Smooth muscle cell (in vitro differentiated cells): ENCODE data around the gene EPOP. TPM values are rescaled to one million over a fixed set of nuclear protein-coding genes. Genes with fewer than 3 reads are reported as not detected.

Experiments
- DNase-seq: peaks from one replicate; lab custom pipeline; 2025; ENCODE audit not compliant: unreplicated experiment; lab: John Stamatoyannopoulos, UW
- H2AFZ ChIP-seq: fragments of 200-600 bp; sonication (generic); 2 replicates; pipeline ENCODE4 v1.6.0; 2016; ENCODE audit warnings: antibody characterized with exemption, low read depth, mild to moderate bottlenecking
- H3F3A ChIP-seq: fragments of 200-600 bp; sonication (generic); 2 replicates; pipeline ENCODE4 v1.6.0; 2017; ENCODE audit warnings: antibody characterized with exemption, low read depth
- H3K27ac ChIP-seq: fragments of 200-600 bp; sonication (generic); 2 replicates; pipeline ENCODE4 v1.5.1; 2016; ENCODE audit warnings: low read depth, mild to moderate bottlenecking
- H3K27me3 ChIP-seq: fragments of 200-600 bp; sonication (generic); 2 replicates; pipeline ENCODE4 v1.6.1; 2016; ENCODE audit warnings: low read depth, mild to moderate bottlenecking
- H3K36me3 ChIP-seq: fragments of 200-600 bp; sonication (generic); 2 replicates; pipeline ENCODE4 v1.5.1; 2016; ENCODE audit warnings: low read depth
- H3K4me1 ChIP-seq: fragments of 200-600 bp; sonication (generic); 2 replicates; pipeline ENCODE4 v1.5.1; 2016; ENCODE audit warnings: low read depth
- H3K4me2 ChIP-seq: fragments of 200-600 bp; sonication (generic); 2 replicates; pipeline ENCODE4 v1.6.0; 2016; ENCODE audit warnings: mild to moderate bottlenecking
- H3K4me3 ChIP-seq: fragments of 200-600 bp; sonication (generic); 2 replicates; pipeline ENCODE4 v1.5.1; 2016; ENCODE audit warnings: mild to moderate bottlenecking
- H3K79me2 ChIP-seq: fragments of 200-600 bp; sonication (generic); 2 replicates; pipeline ENCODE4 v1.6.0; 2016; ENCODE audit warnings: low read depth, mild to moderate bottlenecking
- H3K9ac ChIP-seq: fragments of 200-600 bp; sonication (generic); 2 replicates; pipeline ENCODE4 v1.6.0; 2016; ENCODE audit warnings: low read depth
- H3K9me3 ChIP-seq: fragments of 200-600 bp; sonication (generic); replicated peaks from 2 replicates; pipeline ENCODE4 v1.5.1; 2016; ENCODE audit warnings: low read depth
- H4K20me1 ChIP-seq: fragments of 200-600 bp; sonication (generic); 2 replicates; pipeline ENCODE4 v1.6.0; 2016; ENCODE audit warnings: low read depth
- WGBS: methylation state at CpG from one replicate; pipeline ENCODE4 v1.1.7; 2016; ENCODE audit warnings: low lambda C conversion rate; 5-methylcytosine and 5-hydroxymethylcytosine counted together
- polyA plus RNA-seq: library from polyadenylated mRNA; unstranded; fragments of >200 nt; fragmentation: Nextera tagmentation; extraction: Ambion mirVana; gene quantifications from 2 replicates; pipeline ENCODE4 v1.2.1, GENCODE V29; 2016
- total RNA-seq: library from RNA; depleted of rRNA; stranded (reverse); fragments of >200 nt; gene quantifications from 2 replicates; pipeline ENCODE4 v1.2.3, GENCODE V29; 2014
- TF ChIP-seq, protein P1 (sequence below): fragments of 200-600 bp; sonication (generic); IDR thresholded peaks from 2 replicates; pipeline ENCODE4 v1.5.1; 2017; ENCODE audit warnings: borderline replicate concordance, mild to moderate bottlenecking, antibody characterized with exemption; ENCODE audit not compliant: insufficient read depth, poor library complexity, severe bottlenecking

EPOP gene
- total and polyA plus RNA-seq, 2 experiments from 2014 or later, result 0.40 to 0.85 TPM

DNA sequence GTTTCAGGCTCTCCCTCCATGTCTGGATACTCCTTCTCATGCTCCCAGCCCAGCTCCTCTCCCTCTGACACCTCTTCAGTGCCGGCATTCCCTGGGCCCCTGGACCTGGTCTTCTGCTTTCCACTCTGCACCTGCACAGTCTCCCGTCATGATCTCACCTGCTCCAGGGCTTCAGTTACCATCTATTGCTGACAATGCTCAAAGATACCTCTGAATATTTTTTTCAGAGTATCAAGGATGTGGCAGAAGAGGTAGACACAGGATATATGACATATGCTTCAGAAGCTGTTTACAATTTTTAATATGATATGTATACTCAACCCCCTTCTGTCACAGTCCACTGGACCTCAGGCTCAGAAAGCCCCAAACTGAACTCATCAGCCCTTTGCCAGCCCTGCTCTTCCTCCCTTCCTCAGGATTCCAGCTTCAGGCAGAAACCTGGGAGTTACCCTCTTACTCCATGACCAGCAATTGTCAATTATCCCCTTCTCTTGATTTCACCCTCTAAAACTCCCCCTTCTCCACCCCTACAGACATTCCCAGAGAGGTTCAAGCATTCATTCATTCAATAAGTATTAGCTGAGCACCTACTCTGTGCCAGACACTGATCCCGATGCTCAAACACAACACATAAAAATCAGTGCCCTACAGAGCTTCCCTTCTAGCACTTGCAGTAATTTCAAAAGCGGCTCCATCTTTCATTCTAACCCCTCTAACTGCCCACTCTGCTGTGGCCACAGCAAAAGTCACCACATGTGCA is 22.5 kb upstream of the EPOP start:
- H3K9me3 ChIP-seq, result no peaks in the 10 kb centered on the region
- no peaks in the 10 kb centered on the region for H3K36me3 ChIP-seq
- no peak overlapping the region for H3K9ac ChIP-seq
- no peaks in the 10 kb centered on the region for H3K27me3 ChIP-seq
- no peaks in the 10 kb centered on the region for H4K20me1 ChIP-seq
- WGBS, result 83% methylated on average over 4 of the region's 4 CpGs
- no peak for DNase-seq
- TF ChIP-seq, protein P1, sequence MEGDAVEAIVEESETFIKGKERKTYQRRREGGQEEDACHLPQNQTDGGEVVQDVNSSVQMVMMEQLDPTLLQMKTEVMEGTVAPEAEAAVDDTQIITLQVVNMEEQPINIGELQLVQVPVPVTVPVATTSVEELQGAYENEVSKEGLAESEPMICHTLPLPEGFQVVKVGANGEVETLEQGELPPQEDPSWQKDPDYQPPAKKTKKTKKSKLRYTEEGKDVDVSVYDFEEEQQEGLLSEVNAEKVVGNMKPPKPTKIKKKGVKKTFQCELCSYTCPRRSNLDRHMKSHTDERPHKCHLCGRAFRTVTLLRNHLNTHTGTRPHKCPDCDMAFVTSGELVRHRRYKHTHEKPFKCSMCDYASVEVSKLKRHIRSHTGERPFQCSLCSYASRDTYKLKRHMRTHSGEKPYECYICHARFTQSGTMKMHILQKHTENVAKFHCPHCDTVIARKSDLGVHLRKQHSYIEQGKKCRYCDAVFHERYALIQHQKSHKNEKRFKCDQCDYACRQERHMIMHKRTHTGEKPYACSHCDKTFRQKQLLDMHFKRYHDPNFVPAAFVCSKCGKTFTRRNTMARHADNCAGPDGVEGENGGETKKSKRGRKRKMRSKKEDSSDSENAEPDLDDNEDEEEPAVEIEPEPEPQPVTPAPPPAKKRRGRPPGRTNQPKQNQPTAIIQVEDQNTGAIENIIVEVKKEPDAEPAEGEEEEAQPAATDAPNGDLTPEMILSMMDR, result no peak
- no peak overlapping the region for H3K4me3 ChIP-seq
- no peak overlapping the region for H3K4me2 ChIP-seq
- H3K27ac ChIP-seq, result no peak overlapping the region
- peaks cover 6% of the 10 kb centered on the region for H3F3A ChIP-seq
- no peak overlapping the region for H2AFZ ChIP-seq
- no peaks in the 10 kb centered on the region for H3K4me1 ChIP-seq
- no peaks in the 10 kb centered on the region for H3K79me2 ChIP-seq

DNA sequence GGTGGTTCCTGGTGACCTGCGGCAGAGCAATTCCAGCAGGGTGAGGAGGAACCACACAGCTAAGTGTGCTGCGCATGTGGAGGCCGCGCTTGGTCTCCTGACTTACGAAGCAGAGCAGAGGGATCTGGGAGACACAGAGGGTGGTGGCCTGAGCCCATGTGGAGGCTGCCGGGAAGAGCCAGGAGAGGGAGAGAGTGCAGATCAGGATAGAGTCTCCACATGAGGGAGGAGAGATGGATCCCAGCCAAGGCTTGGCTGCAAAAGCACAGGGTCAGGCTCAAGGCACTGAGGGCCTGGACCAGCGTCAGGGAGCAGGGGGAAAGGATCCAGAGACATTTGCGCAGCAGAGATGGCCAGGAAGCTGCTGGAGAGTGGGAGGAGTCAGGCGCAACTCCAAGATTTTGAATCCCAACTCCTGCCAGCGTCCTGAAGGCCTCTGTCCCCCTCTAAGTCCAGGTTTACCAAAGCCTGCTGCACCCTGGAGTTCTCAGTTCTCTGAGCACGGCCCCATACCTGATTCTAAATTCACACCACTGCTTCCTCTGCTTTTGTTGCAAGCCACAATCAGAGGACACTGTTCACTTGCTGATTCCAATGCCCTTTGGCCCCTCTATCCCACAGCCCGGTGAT is 19.1 kb upstream of the EPOP start:
- Histone ChIP-seq H3K4me3 (no peak overlapping the region), H3K4me1 (no peaks in the 10 kb centered on the region), H3K27ac (no peak overlapping the region), H3K9me3 (no peaks in the 10 kb centered on the region), H3K9ac (no peak overlapping the region), H3K36me3 (no peaks in the 10 kb centered on the region), H3K27me3 (no peaks in the 10 kb centered on the region), H4K20me1 (no peaks in the 10 kb centered on the region), H3K79me2 (no peaks in the 10 kb centered on the region), H2AFZ (no peak overlapping the region), H3F3A (no peaks in the 10 kb centered on the region), H3K4me2 (no peak overlapping the region)
- no peak for DNase-seq
- TF ChIP-seq, protein P1, result no peak
- 89% methylated on average over 12 of the region's 12 CpGs for WGBS

DNA sequence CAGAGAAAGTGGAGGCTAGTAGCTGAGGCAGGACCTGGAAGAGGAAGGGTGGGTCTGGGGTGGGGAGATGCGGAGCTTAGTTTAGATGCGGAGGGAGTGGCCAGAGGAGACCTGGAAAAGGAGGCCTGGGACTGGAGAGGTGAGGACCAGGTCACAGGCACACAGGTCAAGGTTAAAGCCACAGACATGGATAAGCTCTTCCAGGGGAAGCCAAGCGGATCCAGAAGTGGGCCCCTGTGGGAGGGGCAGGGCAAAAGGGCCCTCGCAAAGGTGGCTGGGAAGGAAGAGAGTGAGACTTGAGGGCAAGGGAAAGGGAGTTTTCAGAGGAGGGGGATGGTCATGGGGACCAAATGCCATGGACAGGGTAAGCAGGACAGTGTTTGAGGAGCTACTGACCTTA is 16.4 kb upstream of the EPOP start:
- 84% methylated on average over 4 of the region's 4 CpGs for WGBS
- no peak overlapping the region for H3K4me2 ChIP-seq
- TF ChIP-seq, protein P1, result no peak

More for the DNA sequence above, 16.4 kb upstream of the EPOP start:
- Histone ChIP-seq H3K9ac (no peak overlapping the region), H3K36me3 (no peaks in the 10 kb centered on the region), H3K27me3 (no peaks in the 10 kb centered on the region), H3K27ac (no peak overlapping the region), H3F3A (no peaks in the 10 kb centered on the region), H3K79me2 (no peaks in the 10 kb centered on the region), H3K4me1 (no peaks in the 10 kb centered on the region), H4K20me1 (no peaks in the 10 kb centered on the region), H3K9me3 (no peaks in the 10 kb centered on the region), H3K4me3 (no peak overlapping the region), H2AFZ (no peak overlapping the region)
- no peak for DNase-seq
